MM.1S (cell line): ENCODE data around the gene WDR62.
A peak's percentile ranks its signal among the peaks of the same experiment; 100 is the strongest.

ENCODE experiments used
- DNase-seq: peaks from one replicate; pipeline ENCODE4 v3.0.0-alpha.2; 2015
- H2AFZ ChIP-seq: fragments of 300-600 bp; sonication (generic); 2 replicates; pipeline ENCODE4 v1.6.0; 2016; ENCODE audit warnings: antibody characterized with exemption, low read length
- H3F3A ChIP-seq: fragments of 300-600 bp; sonication (generic); 2 replicates; pipeline ENCODE4 v1.6.1; 2016; ENCODE audit warnings: mild to moderate bottlenecking, antibody characterized with exemption, low read length, moderate library complexity, mixed read lengths; ENCODE audit not compliant: insufficient read depth
- H3K27ac ChIP-seq: fragments of 300-600 bp; sonication (generic); 2 replicates; pipeline ENCODE4 v1.5.1; 2016; ENCODE audit warnings: mild to moderate bottlenecking, low read length
- H3K27me3 ChIP-seq: fragments of 300-600 bp; sonication (generic); replicated peaks from 2 replicates; pipeline ENCODE4 v1.6.0; 2016; ENCODE audit warnings: low read length; ENCODE audit not compliant: insufficient read depth
- H3K36me3 ChIP-seq: fragments of 300-600 bp; sonication (generic); replicated peaks from 2 replicates; pipeline ENCODE4 v1.6.1; 2016; ENCODE audit warnings: mild to moderate bottlenecking, low read length, mixed read lengths; ENCODE audit not compliant: insufficient read depth
- H3K4me1 ChIP-seq: fragments of 300-600 bp; sonication (generic); 2 replicates; pipeline ENCODE4 v1.6.1; 2016; ENCODE audit warnings: low read length, mixed read lengths
- H3K4me2 ChIP-seq: fragments of 300-600 bp; sonication (generic); 2 replicates; pipeline ENCODE4 v1.6.0; 2016; ENCODE audit warnings: low read depth, low read length
- H3K4me3 ChIP-seq: fragments of 300-600 bp; sonication (generic); 2 replicates; pipeline ENCODE4 v1.5.1; 2016; ENCODE audit warnings: low read length, mixed read lengths
- H3K79me2 ChIP-seq: fragments of 300-600 bp; sonication (generic); 2 replicates; pipeline ENCODE4 v1.6.1; 2016; ENCODE audit warnings: mixed run types, low read length, mixed read lengths
- H3K9ac ChIP-seq: fragments of 300-600 bp; sonication (generic); 2 replicates; pipeline ENCODE4 v1.6.1; 2016; ENCODE audit warnings: low read length, mixed read lengths
- H3K9me2 ChIP-seq: fragments of 300-600 bp; sonication (generic); replicated peaks from 2 replicates; pipeline ENCODE4 v1.6.1; 2016; ENCODE audit warnings: mild to moderate bottlenecking, low read length, mixed read lengths; ENCODE audit not compliant: insufficient read depth
- H3K9me3 ChIP-seq: fragments of 300-600 bp; sonication (generic); replicated peaks from 2 replicates; pipeline ENCODE4 v1.6.1; 2016; ENCODE audit warnings: mild to moderate bottlenecking, low read length, mixed read lengths; ENCODE audit not compliant: insufficient read depth
- H4K20me1 ChIP-seq: fragments of 300-600 bp; sonication (generic); 2 replicates; pipeline ENCODE4 v1.6.1; 2016; ENCODE audit warnings: mild to moderate bottlenecking, low read length, moderate library complexity, mixed read lengths; ENCODE audit not compliant: insufficient read depth
- CTCF ChIP-seq: fragments of 300-600 bp; sonication (generic); IDR thresholded peaks from 2 replicates; pipeline ENCODE4 v1.5.1; 2016; ENCODE audit warnings: antibody characterized with exemption, low read length, mixed read lengths
- EZH2 ChIP-seq: fragments of 300-600 bp; sonication (generic); optimal IDR thresholded peaks from 2 replicates; pipeline ENCODE3; 2017; ENCODE audit warnings: low read depth, mild to moderate bottlenecking, antibody characterized with exemption, low read length, mixed read lengths
- EZH2phosphoT487 ChIP-seq: fragments of 300-600 bp; sonication (generic); IDR thresholded peaks from 2 replicates; pipeline ENCODE4 v1.6.1; 2018; ENCODE audit warnings: antibody characterized with exemption, low read length

Gene WDR62

DNA sequence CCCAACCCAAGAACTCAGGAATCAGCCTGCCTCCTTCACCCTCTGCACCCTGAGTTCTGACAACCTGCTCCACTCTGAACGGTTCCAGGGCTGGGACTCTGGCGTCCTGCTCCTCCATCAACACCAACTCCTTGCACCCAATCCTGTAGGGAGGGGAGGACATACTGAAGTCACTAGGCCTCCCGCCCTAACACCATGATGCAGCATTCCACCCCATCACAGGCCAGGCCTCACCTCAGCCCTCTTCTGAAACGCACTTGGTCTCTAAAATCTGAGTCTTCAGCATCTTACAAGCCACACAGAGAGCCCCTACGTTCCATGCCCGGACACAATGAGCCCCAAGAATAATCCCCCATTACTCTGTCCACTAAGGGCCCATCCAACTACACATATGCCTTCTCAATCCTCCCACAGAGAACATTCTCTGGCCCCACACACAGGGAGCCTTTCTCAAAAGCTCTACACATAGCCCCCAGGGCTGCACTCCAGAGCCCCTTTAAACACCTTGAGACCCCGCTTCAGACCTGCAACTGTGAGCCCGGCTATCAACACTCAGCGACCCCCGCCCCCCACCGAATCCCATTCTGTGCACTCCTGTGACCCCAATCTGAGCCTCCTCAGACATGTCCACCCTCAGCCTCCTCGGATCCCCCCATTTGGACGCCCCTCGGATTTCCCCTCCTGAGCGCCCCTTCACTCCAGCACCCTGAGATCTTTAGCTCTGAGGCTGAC is 41.3 kb upstream of the WDR62 start:
- no peaks in the 10 kb centered on the region for H3F3A ChIP-seq
- H3K4me3 ChIP-seq: peak overlapping the region; percentile 91
- peak overlapping the region; percentile 92 for H3K4me2 ChIP-seq
- H3K79me2 ChIP-seq: peaks cover 17% of the 10 kb centered on the region
- H4K20me1 ChIP-seq: no peaks in the 10 kb centered on the region
- H3K9me3 ChIP-seq: no peaks in the 10 kb centered on the region
- no peaks in the 10 kb centered on the region for H3K27me3 ChIP-seq
- no peaks in the 10 kb centered on the region for H3K36me3 ChIP-seq
- H3K9me2 ChIP-seq: no peaks in the 10 kb centered on the region
- peak overlapping the region; percentile 81 for H3K9ac ChIP-seq
- no peak for TF ChIP-seq CTCF
- no peak for TF ChIP-seq EZH2phosphoT487
- TF ChIP-seq EZH2: no peak
- peak overlapping the region; percentile 90 for H2AFZ ChIP-seq
- no peak for DNase-seq
- no peak overlapping the region for H3K27ac ChIP-seq
- peaks cover 5% of the 10 kb centered on the region for H3K4me1 ChIP-seq

DNA sequence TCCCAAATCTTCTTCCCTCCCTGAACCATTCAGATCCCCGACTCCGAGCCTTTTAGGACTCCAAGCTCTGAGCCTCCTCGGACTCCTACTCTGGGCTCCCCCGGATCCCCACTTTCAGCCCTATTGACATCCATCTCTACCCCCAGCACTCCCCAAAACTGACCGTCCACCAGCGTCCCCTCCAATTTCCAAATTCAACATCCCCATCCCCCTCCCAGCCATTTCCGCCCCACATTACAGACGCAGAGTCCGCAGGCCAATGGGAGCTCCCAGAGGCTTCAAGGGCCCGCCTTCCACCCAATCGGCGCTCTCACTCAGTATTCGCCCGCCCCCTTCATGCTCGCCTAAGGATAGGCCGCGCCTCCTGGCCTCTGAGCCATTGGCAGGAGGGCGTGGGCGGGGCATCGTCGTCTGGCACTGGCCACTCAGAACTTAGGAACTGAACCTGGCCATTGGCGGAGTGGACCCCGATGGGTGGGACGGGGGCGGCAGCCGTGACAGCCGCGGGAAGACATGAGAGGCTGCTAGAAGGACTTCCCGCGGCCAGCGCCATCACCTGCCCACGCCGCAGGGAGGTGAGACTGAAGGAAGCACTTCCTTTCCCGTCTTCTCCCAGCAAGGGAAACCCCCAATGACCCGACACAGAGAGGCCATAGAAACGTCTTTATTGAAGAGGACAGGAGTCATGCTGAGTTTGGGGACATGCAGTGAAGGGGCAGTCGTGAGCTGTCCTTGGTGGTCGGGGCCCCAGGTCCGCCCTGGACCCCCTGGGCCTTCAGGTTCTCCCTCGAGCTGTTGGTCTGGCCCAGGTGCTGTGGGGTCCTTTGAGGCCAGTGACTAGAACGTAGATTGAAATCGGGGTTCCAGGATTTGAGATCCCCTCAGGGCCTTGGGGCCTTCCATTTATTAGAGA is 40.4 kb upstream of the WDR62 start, which contains the start of gene ALKBH6:
ALKBH6 (minus strand) TSS at position 202 of the 913 bp plus-strand sequence. CDS start 816 bp downstream, outside the sequence.
- H3F3A ChIP-seq: no peaks in the 10 kb centered on the region
- H3K27ac ChIP-seq: no peak within 1 kb of the TSS
- DNase-seq: peak; percentile 99
- peaks cover 17% of the 10 kb centered on the region for H3K79me2 ChIP-seq
- H3K27me3 ChIP-seq: no peaks in the 10 kb centered on the region
- TF ChIP-seq EZH2 (no peak), EZH2phosphoT487 (no peak), CTCF (no peak)
- H3K4me1 ChIP-seq: peaks cover 5% of the 10 kb centered on the region
- peak within 1 kb of the TSS; percentile 91 for H3K4me3 ChIP-seq
- peak within 1 kb of the TSS; percentile 90 for H2AFZ ChIP-seq
- H3K4me2 ChIP-seq: peak within 1 kb of the TSS; percentile 92
- no peaks in the 10 kb centered on the region for H3K9me2 ChIP-seq
- H4K20me1 ChIP-seq: no peaks in the 10 kb centered on the region
- H3K9ac ChIP-seq: peak within 1 kb of the TSS; percentile 81
- H3K9me3 ChIP-seq: no peaks in the 10 kb centered on the region
- H3K36me3 ChIP-seq: no peaks in the 10 kb centered on the region

GRCh38 chr19:36019061-36019670 is 35.5 kb upstream of the WDR62 start:
- H3K4me1 ChIP-seq: peaks cover 5% of the 10 kb centered on the region
- no peaks in the 10 kb centered on the region for H3K27me3 ChIP-seq
- no peak for DNase-seq
- H3K4me2 ChIP-seq: no peak overlapping the region
- TF ChIP-seq CTCF (no peak), EZH2 (no peak), EZH2phosphoT487 (no peak)
- no peaks in the 10 kb centered on the region for H3F3A ChIP-seq
- no peaks in the 10 kb centered on the region for H3K9me3 ChIP-seq
- H3K9me2 ChIP-seq: no peaks in the 10 kb centered on the region
- no peaks in the 10 kb centered on the region for H3K36me3 ChIP-seq
- no peak overlapping the region for H2AFZ ChIP-seq
- H3K79me2 ChIP-seq: peaks cover 8% of the 10 kb centered on the region; the same call in 1 of the 2 replicates
- no peaks in the 10 kb centered on the region for H4K20me1 ChIP-seq
- H3K27ac ChIP-seq: no peak overlapping the region
- no peak overlapping the region for H3K9ac ChIP-seq
- H3K4me3 ChIP-seq: no peak overlapping the region
